GM10266 (cell line): ENCODE data around the gene RBM15.

Experiments
- DNase-seq: peaks from one replicate; pipeline ENCODE4 v3.0.0; 2012; ENCODE audit errors: extremely low spot score
- TF ChIP-seq, protein P1 (sequence below): IDR thresholded peaks from 2 replicates; pipeline ENCODE4 v1.5.1; 2012; ENCODE audit warnings: mild to moderate bottlenecking, low read depth; ENCODE audit not compliant: control insufficient read depth, insufficient read depth; ENCODE audit errors: missing control alignments

Gene RBM15

GRCh38 chr1:110350360-110350759 is 11.2 kb downstream of the RBM15 start:
- TF ChIP-seq, protein P1, sequence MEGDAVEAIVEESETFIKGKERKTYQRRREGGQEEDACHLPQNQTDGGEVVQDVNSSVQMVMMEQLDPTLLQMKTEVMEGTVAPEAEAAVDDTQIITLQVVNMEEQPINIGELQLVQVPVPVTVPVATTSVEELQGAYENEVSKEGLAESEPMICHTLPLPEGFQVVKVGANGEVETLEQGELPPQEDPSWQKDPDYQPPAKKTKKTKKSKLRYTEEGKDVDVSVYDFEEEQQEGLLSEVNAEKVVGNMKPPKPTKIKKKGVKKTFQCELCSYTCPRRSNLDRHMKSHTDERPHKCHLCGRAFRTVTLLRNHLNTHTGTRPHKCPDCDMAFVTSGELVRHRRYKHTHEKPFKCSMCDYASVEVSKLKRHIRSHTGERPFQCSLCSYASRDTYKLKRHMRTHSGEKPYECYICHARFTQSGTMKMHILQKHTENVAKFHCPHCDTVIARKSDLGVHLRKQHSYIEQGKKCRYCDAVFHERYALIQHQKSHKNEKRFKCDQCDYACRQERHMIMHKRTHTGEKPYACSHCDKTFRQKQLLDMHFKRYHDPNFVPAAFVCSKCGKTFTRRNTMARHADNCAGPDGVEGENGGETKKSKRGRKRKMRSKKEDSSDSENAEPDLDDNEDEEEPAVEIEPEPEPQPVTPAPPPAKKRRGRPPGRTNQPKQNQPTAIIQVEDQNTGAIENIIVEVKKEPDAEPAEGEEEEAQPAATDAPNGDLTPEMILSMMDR, result no peak
- no peak for DNase-seq

GRCh38 chr1:110355321-110355720 is 16.1 kb downstream of the RBM15 start:
- TF ChIP-seq, protein P1, result no peak

GRCh38 chr1:110356379-110356778 is 17.2 kb downstream of the RBM15 start:
- TF ChIP-seq, protein P1, result no peak
- no peak for DNase-seq

More at GRCh38 chr1:110355321-110355720, 16.1 kb downstream of the RBM15 start:
- DNase-seq, result no peak

DNA sequence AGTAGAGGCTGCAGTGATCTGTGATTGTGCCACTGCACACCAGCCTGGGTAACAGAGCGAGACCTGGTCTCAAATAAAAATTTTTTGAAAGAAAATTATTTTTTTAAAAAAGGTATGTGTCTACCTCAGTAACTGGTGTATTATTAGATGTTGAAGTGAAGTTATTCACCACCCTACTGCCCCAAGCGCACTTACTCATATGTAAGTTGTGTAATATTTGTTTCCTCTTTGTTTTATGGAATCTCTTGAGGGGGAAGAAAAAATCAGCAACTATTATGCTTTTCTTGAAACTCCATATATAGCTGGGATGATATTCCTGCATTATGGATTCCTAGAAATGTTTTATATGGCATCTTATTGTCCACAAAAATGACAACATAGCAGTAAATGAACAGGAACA is 21.3 kb downstream of the RBM15 start:
- TF ChIP-seq, protein P1, result no peak
- DNase-seq, result no peak

DNA sequence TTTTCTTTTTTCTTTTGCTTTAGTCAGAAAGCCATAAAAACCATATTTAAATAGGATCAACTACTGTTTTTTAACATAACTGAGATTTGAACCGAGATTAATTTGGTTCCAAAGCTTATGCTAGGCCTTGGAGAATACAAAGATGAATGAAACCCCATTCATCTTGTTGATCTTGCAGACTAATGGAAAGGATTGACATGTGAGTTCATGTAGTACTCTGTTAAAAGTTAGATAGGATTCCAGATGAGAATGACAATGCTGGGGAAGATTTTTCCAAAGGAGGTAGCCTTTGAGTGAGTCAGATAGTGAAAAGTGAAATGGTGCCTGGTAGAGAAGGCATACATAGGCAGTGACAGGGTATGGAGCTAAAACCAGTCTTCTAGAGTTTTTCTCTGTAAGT is 22.7 kb downstream of the RBM15 start:
- TF ChIP-seq, protein P1, result no peak
- DNase-seq, result no peak

GRCh38 chr1:110364221-110364620 is 25.0 kb downstream of the RBM15 start:
- TF ChIP-seq, protein P1, result no peak

GRCh38 chr1:110370827-110371226 is 31.6 kb downstream of the RBM15 start:
- TF ChIP-seq, protein P1, result no peak
- no peak for DNase-seq

More at GRCh38 chr1:110364221-110364620, 25.0 kb downstream of the RBM15 start:
- no peak for DNase-seq

- TF ChIP-seq, protein P1, result no peak
- no peak for DNase-seq
These were observed 36.3 kb downstream of the RBM15 start for GRCh38 chr1:110375490-110375889.
